GM18511 (cell line): ENCODE data around the gene CADM1.
"Not testable (repeated sequence)": the region's sequence is repeated elsewhere in the genome, so short reads cannot be mapped to it uniquely, and the experiment has no call there.

Experiments used
- ATAC-seq: cut with Tn5 transposase; IDR thresholded peaks from one replicate; pipeline ENCODE4 v1.9.1; 2021; ENCODE audit warnings: mild to moderate bottlenecking, moderate library complexity; ENCODE audit not compliant: unreplicated experiment

CADM1 gene

DNA sequence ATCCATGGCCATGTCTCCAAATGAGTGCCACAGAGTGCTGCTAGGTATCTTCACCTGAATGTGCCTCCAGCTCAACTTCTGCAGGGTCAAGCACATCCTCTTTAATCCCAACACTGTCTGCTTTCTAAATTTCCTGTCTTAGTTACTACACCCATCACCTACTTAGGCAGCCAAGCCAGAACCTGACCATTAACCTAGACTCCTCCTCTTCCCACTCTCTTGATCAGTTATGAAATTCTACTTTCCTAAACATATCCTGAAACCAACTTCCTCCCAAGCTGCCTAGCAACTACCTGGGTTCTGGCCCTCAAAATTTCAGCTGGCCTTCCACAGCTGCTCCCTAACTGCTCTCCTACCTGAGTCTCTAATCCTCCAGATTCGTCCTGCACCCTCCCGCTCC, 22.7 kb downstream of the CADM1 start:
- no peak for ATAC-seq

DNA sequence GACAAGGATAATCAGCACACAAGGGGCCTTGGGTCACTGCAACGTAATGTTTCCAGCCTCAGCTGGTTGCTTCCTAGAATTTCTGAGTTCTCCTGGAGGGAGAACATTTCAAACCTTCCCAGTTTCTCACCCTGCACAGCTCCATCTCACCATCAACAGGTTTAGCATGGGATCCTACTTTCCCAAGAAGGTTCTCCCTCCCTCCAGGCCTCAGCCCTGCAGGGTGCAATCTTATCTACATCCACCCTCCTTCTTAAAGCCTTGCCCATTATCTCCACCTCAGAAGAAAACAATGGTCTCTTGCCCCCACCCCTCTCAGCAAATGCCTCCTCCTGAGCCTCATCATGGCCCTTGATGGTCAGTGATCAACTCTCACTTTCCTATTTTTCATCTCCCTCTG, 23.6 kb downstream of the CADM1 start:
- no peak for ATAC-seq

DNA sequence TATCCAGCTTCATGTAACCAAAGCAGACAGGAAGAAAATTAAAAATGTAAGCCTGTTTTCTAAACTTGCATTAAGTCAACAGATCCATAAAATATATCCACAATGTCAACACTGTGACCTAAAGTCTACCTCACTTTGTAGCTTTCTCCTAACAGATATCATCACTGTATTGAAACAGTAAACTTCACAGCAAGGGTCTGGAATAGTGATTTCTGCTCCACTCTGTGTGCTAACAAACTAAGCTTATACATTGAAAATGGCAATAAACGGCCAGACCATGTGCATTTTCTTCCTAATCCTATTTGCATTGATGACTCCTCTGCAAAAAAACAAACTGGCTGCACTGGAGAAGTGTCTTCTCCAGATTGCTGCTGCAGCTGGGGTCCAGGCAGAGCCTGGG, 26.8 kb downstream of the CADM1 start:
- no peak for ATAC-seq

DNA sequence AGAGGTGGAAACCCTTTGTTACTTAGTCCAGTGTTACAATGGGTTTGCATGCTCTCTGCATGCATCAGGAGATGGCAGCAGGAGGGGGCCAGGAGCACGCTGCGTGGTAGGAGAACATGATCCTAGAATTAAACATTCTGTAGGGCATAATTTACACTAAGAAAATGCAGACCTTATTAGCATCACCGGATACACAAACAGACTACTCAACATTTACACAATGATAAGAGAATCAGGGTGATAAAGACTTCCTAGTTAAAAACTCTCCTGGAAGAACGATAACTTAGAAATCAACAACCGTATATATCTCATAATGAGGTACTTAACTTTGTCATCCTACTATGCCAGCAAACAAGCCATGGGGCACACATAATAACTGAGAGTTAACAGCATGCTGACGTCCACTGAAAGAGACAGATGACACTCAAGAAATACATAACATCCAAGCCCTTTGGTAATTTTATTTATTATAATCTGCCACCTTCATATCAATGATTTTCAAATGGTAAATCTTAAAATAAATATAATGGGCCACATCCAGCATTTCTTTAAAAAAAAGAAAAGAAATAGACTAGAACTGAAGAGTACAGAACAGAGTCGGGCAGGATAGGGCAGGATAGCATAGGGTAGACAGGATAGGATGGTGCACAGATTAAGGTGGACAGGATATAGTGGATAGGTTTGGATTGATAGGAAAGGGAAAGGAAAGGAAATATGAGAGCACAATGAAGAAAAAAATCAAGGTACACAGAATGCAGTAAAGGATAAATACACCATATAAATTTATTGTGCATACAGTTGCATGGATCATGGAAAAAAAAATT, 27.5 kb downstream of the CADM1 start:
- no peak for ATAC-seq

DNA sequence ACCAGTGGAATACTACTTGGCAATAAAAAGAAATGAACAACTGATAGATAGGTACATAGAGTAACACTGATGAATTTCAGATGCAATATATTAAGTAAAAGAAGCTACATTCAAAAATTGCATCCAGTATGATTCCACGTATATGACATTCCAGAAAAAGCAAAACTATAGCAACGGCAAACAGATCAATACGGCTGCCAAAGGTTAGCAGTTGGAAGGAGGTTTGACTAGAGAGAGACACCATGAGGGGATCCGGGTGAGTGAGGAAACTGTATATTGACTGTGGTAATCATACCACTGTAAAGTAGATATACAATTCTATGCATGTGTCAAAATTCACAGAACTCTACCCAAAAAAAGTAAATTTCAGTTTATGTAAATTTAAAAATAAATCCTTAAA, 28.7 kb downstream of the CADM1 start:
- ATAC-seq, result no peak

DNA sequence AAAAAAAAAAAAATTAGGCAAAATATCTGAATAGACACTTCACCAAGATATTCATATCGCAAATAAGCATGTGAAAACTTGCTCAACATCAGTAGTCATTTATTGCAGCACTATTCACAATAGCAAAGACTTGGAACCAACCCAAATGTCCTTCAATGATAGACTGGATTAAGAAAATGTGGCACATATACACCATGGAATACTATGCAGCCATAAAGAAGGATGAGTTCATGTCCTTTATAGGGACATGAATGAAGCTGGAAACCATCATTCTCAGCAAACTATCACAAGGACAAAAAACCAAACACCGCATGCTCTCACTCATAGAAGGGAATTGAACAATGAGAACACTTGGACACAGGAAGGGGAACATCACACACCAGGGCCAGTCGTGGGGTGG, 29.9 kb downstream of the CADM1 start:
- ATAC-seq, result not testable (repeated sequence)

DNA sequence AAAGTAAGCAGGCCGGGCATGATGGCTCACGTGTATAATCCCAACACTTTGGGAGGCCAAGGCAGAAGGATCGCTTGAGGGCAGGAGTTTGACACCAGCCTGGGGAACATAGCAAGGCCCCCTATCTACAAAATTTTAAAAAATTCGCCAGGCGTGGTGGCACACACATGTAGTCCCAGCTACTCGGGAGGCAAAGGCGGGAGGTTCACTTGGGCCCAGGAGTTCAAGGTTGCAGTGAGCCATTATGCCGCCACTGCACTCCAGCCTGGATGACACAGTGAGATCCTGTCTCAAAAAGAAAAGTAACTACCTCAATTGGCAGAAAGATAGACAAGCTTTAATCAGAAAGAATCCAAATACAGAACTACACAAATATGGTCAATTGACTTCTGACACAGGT, 31.0 kb downstream of the CADM1 start:
- no peak for ATAC-seq

DNA sequence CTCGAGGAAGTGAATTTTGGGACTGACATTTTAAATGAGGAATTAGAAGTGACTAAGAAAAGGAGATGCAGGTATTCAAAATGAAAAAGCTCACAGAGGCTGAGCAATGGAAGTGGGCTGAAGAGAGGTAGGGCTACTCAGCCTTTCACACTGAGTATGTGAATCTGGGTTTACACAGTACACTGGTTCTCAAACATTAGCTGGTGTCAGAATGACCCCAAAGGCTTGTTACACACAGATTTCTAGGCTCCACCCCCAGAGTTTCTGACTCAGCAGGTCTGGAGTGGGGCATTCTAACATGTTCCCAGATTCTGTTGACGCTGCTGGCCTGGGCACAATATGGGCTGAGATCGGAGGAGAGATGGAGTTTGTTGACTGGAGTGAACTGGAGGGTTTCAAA, 32.8 kb downstream of the CADM1 start:
- no peak for ATAC-seq

DNA sequence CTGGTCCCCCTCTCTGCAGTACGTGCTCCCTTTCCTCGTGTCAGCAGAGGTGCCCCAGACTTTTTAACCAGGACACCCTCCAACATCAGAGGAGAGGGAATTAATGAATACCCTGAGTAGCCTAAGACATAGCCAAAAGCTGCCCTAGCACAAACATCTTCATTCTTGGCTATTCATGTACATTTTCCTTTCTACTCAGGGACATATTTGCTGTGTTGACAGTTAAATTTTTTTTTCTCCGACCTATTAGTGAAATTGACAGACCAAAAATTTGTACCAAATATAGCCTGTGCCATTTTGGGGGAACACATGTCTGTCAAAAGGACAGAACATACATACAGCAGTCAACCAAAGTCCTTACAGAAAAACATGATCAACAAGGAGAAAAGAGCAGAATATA, 33.3 kb downstream of the CADM1 start:
- no peak for ATAC-seq

DNA sequence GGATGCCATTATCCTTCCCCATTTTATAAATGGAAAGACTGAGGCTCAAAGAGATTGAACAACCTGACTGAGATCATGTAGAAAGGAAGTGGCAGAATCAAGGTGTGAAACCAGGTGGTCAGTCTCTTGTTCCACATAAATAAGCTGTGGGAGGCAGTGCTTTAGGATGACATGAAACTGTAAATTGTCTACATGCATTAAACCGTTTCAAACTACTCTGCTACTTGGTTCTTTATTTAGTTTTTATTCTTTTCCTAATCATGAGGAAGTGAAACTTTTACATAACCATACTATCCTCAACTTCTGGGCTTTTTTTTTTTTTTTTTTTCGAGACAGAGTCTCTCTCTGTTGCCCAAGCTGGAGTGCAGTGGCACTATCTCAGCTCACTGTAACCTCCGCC, 34.9 kb downstream of the CADM1 start:
- peak; percentile 68 for ATAC-seq

DNA sequence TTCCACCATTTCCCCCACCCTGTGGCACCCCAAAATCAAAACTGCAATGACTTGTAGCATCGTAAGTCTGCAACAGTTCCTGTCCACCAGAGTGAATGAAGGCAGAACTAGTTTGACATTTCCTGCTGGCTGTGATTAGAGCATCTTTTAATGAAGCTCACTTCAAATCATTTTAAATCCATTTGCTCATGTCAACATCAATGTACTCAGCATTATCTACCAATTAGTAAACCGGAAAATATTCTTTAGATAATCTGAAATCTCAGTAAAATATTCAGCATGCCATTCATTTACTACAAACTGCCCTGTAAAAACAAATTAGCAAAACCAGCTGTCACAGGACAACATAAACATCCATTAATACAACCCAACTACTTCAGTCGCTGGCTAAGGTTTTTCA, 38.1 kb downstream of the CADM1 start:
- ATAC-seq, result no peak

DNA sequence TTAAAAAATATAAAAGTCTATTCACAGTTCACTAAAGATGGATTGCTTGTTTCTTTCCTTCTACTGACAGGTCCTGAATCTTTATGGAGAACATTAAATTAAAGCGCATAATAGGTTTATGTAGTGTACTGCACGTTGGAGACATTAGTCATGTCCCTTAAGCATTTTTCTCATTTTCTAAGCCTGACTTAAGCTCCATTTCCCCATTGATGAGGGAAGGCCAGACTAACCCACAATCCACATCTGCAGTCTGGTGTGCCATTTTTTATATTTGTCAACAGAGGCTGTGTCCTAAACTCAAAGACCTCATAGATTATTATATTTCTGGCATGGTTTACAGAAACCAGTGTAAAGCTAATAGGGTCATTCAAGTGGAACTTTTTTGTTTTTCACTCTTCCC, 39.9 kb downstream of the CADM1 start:
- no peak for ATAC-seq

DNA sequence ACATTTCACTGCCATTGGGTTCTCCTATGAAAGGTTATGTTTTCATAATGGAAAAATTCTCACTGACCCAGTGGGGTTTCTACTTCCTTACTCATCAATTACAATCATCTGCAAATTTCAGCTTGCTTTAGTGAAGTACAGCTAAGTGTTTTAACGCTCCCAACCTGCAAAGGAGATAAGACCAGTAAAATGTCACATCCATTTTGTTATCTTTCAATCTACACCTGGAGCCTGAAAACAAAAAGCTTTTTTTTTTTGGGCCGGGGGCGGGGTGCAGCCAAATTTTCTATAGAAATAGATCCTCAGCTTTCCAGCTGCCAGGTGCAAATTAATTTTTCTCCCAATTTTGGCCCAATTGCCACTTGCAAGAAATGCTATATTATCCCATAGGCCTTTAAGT, 40.6 kb downstream of the CADM1 start:
- ATAC-seq, result no peak

DNA sequence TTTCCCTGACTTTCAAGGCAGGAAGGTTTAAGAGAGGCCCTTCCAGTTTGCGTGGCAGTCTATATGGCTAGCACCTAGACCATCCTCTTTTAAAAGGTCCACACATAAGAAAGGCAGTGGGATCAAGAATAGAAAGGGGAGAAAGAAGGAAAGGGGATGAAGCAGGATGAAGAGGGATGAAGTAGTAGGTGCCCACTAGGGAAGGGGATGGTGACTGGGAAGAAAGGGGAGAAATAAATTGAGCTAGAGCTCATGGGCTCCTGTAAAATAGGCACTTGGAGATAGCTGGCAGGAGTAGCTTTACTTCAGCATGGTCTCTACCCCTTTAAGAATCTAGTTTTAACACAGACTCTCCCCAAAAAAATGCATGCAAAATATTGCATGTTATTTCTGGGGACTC, 41.5 kb downstream of the CADM1 start:
- no peak for ATAC-seq

DNA sequence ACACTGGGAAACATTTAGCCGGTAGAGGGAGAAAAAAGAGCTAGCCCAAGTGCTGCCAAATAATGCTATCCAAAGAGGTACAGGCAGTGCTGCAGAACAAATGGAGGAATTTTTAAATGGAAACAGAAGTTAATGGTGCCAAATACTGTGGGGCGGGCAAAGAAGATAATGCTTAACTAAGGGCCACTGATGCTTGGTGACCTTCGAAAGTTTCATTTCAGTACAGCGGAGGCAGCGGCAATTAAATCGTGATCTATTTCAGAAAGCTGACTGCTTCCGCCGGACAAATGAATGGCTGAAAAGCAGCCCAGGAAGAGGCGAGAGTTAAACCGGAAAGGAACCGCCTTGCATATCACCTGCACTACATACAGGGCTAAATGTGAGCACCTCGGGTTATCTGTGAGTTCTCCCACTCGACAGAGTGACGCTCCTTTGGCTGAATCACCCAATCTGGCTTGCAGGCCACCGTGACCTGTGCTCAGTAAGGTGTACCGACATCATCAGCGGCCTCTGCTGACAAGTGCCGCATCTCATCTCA, 42.1 kb downstream of the CADM1 start:
- no peak for ATAC-seq

DNA sequence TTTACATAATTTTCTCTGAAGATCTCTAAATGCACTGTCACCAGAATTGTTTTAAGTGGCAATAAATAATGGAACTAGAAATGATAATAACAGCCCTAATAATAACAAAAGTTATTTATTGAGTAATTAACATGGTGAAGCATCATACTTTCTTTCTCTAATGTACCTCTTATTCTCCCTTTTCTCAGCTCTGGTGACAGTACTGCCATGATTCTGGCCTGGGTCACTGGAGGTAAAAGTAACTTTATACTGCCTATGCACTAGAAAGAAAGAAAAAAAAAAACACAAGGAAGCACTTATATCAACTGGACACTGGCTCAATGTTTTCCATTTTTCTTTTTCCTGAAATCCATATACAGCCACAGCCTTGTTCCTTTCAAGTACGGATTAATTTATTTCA, 43.7 kb downstream of the CADM1 start:
- no peak for ATAC-seq

DNA sequence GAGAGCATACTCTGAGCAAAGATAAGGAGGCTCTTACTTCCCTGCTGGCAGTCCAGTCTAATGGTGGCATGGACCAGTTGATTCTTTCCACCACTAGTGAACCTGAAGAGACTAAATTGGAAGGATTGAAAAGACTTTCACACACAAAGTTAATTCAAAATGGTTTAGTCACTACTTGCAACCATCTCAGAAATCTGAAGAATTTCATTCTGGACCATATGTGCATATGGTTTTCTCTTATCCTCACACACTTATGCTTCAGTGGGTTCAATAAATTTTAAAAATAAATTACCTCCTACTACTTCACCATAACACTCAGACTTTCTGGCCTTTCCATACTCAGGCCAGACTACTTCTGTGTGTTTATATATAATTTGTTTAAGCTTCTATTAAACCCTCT, 44.7 kb downstream of the CADM1 start:
- ATAC-seq, result no peak

DNA sequence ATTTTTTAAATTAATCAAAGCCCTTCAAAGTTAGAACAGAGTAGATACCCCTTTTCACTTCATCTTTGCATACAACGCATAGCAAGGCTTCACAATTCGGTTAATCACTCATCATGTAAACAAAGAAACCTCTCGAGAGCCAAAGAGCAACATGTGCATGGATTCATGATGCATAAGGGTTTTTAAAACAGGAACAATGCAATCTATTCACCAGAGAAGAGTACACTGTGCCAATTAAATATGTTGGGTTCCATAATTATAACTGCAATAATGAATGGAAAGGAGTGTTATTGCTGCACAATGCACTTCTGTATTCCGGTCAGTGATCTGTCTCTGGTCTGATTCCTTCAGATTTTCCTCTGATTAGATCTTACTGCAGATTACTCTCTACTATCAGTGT, 45.3 kb downstream of the CADM1 start:
- ATAC-seq, result no peak

DNA sequence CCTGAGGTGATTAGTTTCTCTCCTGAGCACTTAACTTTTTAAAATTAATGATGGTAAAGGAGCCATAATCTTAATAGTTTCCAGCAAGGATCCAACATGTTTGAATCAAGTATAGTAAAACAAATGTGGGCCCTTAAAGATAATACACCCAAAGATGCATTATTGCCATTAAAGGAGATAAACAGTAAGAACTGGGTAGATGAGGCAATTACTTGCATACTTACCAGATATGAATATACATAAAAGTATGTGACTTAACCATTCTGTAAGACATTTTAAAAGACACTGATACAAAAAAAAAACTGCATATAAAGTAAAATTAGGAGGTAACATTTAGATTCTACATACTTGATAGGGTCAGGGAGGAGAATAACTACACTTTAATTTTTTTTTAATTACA, 48.2 kb downstream of the CADM1 start:
- no peak for ATAC-seq

DNA sequence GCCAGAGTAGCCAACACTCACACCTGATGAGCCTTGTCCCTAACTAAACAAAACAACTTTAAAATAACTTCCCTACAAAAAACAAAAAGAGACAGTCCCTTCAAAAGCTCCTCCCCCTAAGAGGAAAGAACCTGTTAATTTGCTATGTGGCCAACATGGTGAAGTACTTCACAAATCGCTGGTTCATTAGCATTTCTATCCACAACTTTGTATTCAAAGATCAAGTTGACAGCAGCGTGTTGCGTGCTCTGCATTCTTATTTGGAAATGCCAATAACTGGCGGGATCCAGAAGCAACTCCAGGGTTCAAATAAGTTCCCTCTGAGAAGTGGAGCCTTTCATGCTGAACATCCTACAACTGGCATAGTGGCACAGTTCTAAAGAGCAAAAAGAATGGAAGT, 48.6 kb downstream of the CADM1 start:
- ATAC-seq, result no peak

DNA sequence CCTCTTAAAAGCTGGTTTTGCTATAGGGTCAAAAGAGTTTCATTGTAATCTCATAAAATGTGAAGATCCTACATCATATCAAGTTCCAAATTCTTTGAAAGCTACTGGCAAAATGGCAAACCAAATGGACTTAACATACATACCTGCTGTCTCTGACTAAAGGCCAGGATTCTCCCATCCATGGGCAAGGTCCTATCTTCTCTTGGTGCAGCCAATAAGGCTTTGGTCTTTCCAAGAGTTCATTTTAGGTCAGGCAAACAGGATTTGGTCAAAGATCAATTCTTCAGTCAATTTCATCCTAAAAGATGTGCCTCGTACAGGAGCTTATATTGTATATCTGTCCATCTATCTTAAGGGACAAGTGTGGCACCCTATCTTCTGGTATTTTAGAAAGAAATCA, 49.7 kb downstream of the CADM1 start:
- ATAC-seq, result no peak

DNA sequence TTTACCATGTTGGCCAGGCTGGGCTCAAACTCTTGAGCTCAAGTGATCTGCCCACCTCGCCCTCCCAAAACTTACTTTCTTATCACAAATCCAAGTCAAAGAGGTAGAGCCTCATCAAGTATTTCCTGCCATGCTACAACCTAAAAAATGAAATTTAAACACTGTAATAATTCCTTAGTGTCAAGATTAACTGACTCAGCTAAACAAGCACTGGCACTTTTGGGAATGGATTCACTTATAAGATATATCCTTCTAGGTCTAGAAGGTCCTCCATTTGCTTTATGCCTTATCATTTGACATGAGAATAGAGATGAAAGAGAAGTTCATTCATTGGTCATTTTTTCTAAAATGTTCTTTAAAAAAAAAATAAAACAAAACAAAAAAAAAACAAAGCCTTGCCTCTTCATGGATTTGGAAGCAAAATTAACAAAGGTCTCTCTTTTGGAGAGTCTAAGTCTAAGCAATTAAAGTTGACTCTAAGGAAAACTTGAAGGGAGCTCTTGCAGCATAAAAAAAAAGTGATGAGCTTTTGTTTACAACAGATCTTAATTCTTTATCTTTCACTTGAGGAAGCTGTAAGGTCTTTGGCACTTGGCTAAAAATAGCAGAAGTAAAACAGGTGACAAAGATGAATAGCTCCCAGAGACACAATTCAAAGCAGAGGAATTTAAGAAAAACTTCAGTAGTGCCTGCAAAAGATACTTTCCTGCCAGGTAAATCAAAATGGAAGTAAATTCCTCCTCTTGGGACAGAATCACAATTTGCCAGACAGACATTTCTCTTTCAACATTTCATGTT, 50.3 kb downstream of the CADM1 start:
- ATAC-seq, result no peak
